Mesodermal cell (in vitro differentiated cells): ENCODE measurements around the gene MYO7A.

ENCODE experiments used
- H3K27ac ChIP-seq: 2 replicates; pipeline ENCODE4 v1.7.0; 2013; ENCODE audit warnings: mild to moderate bottlenecking, low read depth, low read length, moderate library complexity; ENCODE audit not compliant: severe bottlenecking
- H3K36me3 ChIP-seq: 2 replicates; pipeline ENCODE4 v1.7.1; 2013; ENCODE audit warnings: mild to moderate bottlenecking, low read length, moderate library complexity; ENCODE audit not compliant: control insufficient read depth, insufficient read depth
- H3K4me1 ChIP-seq: one replicate; pipeline ENCODE4 v1.7.1; 2013; ENCODE audit warnings: mild to moderate bottlenecking, low read length; ENCODE audit not compliant: insufficient read depth, control insufficient read depth, poor library complexity, severe bottlenecking
- H3K4me3 ChIP-seq: 2 replicates; pipeline ENCODE4 v1.7.0; 2013; ENCODE audit warnings: low read length, control low read depth, mild to moderate bottlenecking; ENCODE audit not compliant: insufficient read depth, poor library complexity, severe bottlenecking; ENCODE audit errors: extremely low read depth
- H3K9me3 ChIP-seq: 2 replicates; pipeline ENCODE4 v1.7.1; 2013; ENCODE audit warnings: mild to moderate bottlenecking, low read length, moderate library complexity; ENCODE audit not compliant: control insufficient read depth
- WGBS, 2 experiments: methylation state at CpG; one replicate each; pipeline ENCODE4 v1.1.5; 2013; ENCODE audit warnings: missing lambda C conversion rate in 2 of 2; ENCODE audit not compliant: insufficient coverage in 2 of 2; 5-methylcytosine and 5-hydroxymethylcytosine counted together

The MYO7A gene

DNA sequence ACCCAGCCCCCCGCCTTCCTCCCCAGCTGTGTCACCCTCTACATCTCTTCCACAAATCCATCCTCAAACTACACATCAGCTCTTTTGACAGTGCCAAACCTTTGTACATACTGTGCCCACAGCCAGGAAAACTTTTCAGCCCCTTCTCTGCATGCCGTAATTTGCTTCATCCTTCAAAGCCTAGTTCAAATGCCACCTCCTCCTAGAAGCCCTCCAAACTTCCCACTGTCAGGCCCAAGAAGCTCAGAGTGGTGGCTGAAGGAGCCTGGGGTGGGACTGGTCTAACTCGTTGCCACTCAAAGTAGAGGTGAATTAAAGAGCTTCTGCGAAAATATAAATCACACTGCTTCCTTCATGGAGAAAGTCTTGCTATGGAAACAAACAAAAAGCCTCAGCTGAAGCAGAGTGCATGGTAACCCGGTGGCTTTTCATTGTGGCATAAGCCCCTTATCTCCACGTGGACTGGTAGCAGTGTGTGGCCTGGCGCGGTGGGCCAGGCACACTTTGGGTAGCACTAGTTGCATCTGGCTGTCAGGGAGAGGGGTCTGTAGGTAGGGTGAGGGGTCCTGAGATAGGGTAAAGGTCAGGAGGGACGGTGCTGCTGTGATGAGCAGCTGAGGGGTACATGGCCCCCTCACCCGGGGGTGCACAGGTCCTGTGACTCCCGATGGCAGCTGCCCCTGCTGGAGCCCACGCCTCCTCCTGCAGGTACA, 76.9 kb downstream of the MYO7A start:
- no peaks in the 10 kb centered on the region for H3K36me3 ChIP-seq
- WGBS, 2 experiments, result 89 to 93% methylated on average over 11 to 12 of the region's 12 CpGs
- H3K4me1 ChIP-seq, result no peaks in the 10 kb centered on the region
- no peak overlapping the region for H3K4me3 ChIP-seq
- no peak overlapping the region for H3K27ac ChIP-seq
- H3K9me3 ChIP-seq, result no peaks in the 10 kb centered on the region

DNA sequence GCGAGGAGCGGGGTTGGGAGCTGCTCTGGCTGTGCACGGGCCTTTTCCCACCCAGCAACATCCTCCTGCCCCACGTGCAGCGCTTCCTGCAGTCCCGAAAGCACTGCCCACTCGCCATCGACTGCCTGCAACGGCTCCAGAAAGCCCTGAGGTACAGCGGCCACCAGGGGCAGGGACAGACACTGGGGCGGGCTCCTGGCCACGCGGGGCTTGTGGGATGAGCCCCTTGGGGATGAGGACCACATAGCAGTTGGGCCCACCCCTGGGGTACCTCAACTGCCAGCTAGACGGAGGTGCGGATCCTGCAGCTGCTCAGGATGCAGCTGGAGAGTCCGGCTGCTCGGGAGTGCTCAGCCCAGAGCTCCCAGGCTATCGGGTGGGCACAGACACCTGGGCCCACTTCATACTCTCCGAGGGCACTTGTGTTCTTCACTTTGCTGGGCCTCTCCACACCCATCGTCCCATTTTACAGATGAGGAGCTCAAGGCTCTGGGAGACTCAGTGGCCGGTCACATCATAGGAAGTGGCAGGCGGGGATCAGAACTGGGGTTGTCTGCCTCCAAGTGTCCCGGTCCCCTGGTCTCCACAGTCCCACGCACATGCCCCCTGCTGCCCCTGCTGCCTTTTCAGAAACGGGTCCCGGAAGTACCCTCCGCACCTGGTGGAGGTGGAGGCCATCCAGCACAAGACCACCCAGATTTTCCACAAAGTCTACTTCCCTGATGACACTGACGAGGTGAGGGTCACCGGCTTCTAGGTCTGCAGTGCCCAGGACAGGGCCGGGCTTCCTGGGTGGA, 77.6 kb downstream of the MYO7A start:
- H3K4me3 ChIP-seq, result no peak overlapping the region
- no peak overlapping the region for H3K27ac ChIP-seq
- H3K4me1 ChIP-seq, result no peaks in the 10 kb centered on the region
- H3K36me3 ChIP-seq, result no peaks in the 10 kb centered on the region
- no peaks in the 10 kb centered on the region for H3K9me3 ChIP-seq
- WGBS, 2 experiments, result 85 to 89% methylated on average over 26 to 27 of the region's 30 CpGs

DNA sequence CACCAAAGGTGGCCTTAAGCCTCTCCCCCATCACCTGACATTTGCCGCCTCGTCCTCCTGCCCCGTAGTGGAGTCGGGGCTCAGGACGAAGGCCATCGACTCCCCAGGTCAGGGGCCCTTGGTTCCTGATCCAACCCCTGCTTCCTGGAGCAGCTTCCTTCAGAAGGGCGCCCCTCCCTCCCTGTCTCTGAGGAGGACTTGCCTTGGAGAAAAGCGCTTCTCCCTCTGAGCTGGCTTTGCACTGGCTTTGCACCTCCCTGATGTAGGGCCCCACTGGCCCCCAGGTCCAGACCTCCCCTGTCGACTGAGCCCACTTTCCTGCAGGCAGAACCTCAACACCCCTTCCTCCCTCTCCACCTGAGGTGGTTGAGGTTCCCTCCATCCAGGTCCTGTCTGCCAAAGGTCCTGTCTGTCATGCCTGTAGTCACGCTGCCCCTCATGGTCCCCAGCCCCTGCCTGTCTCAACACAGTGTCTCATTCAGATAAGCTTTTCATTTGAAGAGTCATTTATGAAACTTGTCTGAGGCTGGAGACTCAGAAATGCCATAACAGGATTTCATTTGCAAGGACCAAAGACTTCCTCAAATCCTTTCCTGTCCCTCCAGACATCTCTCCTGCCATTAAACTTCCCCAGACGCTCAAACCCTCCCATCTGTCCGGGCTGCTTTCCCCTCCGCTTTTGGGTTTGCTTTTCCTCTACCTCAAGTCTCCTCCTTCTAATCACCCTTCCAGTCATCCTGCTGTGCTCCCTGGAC, 78.4 kb downstream of the MYO7A start:
- H3K9me3 ChIP-seq, result no peaks in the 10 kb centered on the region
- no peaks in the 10 kb centered on the region for H3K36me3 ChIP-seq
- no peak overlapping the region for H3K27ac ChIP-seq
- WGBS, 2 experiments, result 93% methylated on average over 12 of the region's 13 CpGs
- H3K4me3 ChIP-seq, result no peak overlapping the region
- H3K4me1 ChIP-seq, result no peaks in the 10 kb centered on the region

DNA sequence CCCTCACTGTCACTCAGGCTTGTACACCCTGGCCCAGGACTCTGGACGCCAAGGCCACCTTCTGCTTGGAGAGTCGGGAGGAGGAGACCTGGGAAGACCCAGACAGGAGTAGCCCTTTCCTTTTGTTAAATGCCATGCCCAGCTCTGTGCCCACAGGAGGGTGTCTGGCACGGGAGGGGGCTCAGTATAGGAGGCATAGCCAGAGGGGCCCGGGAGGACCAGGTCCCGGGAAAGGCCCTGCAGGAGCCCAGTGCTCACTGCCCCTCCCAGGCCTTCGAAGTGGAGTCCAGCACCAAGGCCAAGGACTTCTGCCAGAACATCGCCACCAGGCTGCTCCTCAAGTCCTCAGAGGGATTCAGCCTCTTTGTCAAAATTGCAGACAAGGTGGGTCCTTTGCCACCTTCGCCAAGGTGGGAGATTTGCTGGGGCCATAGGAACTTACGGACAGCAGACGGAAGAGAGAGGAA, 79.0 kb downstream of the MYO7A start:
- H3K4me1 ChIP-seq, result no peaks in the 10 kb centered on the region

DNA sequence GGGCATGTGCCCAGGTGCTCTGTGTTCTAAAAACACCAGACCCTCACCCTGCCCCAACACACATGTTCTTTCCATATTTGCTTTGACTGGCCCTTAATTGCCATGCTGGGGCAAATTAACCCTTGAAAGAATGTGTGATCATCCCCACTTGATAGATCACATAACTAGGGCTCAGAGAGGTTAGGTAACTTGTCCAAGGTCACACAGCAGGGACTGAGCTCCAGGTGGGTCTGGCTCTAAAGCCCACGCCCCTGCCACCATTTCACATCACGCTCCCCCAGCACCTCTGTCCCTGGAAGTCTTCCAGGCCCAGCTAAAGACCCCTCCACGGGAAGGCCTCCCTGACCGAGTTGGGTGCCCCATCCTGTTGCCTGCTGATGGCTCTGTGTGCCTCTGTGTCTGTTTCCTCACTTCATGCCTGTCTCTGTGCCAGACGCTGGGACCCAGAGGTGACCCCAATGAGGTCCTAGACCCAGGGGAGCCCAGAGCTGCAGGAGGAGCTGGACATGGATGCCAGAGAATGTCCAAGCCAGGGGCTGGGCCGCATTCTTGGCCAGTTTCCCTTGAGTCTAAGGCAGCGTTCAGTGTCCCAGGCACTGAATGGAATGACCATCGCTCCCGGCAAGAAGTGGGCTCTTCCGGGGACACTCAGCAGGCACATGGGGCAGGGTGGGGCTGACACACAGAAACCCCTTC, 79.7 kb downstream of the MYO7A start:
- 91 to 97% methylated on average over 8 to 9 of the region's 10 CpGs for WGBS, 2 experiments
- Histone ChIP-seq H3K4me3 (no peak overlapping the region), H3K9me3 (no peaks in the 10 kb centered on the region), H3K36me3 (no peaks in the 10 kb centered on the region), H3K27ac (no peak overlapping the region), H3K4me1 (no peaks in the 10 kb centered on the region)

More for the DNA sequence above, 79.0 kb downstream of the MYO7A start:
- WGBS, 2 experiments, result 87 to 90% methylated on average over 7 to 9 of the region's 10 CpGs
- Histone ChIP-seq H3K4me3 (no peak overlapping the region), H3K9me3 (no peaks in the 10 kb centered on the region), H3K27ac (no peak overlapping the region), H3K36me3 (no peaks in the 10 kb centered on the region)

DNA sequence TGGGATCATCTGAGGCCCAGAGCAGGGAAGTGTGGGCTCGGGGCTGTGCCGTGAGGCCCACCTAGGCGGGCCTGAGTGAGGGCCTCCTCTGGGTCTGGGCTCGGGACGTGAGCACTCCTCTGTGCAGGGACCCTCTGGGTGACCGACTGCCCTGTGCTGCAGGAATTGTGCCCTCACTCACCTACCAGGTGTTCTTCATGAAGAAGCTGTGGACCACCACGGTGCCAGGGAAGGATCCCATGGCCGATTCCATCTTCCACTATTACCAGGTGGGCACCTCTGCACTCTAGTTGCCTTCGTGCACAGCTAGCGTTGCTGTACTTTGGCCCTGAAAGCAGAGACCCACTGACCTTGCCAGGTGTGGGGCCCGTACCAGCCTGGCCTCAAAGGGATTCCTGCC, 80.5 kb downstream of the MYO7A start:
- H3K27ac ChIP-seq, result no peak overlapping the region
- no peaks in the 10 kb centered on the region for H3K9me3 ChIP-seq
- H3K4me1 ChIP-seq, result no peaks in the 10 kb centered on the region
- H3K4me3 ChIP-seq, result no peak overlapping the region
- WGBS, 2 experiments, result 93 to 94% methylated on average over 10 to 11 of the region's 11 CpGs
- no peaks in the 10 kb centered on the region for H3K36me3 ChIP-seq

DNA sequence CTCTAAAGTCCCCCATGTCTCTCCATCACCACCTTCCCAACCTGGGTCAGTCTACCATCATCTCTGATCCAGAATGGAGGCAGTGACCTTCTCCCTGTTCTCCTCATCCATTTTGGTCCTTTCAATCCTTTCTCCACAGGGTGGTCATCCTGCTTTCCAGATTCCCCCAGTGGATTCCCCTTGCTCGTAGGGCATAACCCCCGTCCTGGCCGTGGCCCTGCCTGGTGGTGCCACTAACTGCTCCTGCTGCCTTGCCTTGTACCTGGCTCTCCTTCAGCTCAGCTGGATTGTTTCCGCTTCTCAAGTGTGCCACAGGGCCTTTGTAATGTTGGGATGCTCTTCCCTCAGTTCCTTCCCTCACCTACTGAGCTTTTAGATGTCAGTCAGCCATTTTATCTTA, 81.6 kb downstream of the MYO7A start:
- no peak overlapping the region for H3K4me3 ChIP-seq
- H3K4me1 ChIP-seq, result no peaks in the 10 kb centered on the region
- H3K27ac ChIP-seq, result no peak overlapping the region
- no peaks in the 10 kb centered on the region for H3K36me3 ChIP-seq
- WGBS, 2 experiments, result 88 to 96% methylated on average over 4 of the region's 4 CpGs
- no peaks in the 10 kb centered on the region for H3K9me3 ChIP-seq

DNA sequence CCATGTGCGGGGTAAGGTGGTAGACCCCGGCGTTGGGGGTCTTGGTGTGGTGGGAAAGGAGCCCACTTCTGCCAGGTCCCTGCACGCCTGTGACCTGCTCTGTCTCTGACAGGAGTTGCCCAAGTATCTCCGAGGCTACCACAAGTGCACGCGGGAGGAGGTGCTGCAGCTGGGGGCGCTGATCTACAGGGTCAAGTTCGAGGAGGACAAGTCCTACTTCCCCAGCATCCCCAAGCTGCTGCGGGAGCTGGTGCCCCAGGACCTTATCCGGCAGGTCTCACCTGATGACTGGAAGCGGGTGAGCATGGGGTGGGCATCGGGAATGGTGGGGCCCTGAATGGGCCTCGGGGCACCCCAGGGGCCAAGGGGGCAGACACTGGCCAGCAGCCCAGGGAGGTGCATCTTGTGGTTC, 83.0 kb downstream of the MYO7A start:
- WGBS, 2 experiments, result 93% methylated on average over 9 to 11 of the region's 14 CpGs
- no peak overlapping the region for H3K4me3 ChIP-seq

DNA sequence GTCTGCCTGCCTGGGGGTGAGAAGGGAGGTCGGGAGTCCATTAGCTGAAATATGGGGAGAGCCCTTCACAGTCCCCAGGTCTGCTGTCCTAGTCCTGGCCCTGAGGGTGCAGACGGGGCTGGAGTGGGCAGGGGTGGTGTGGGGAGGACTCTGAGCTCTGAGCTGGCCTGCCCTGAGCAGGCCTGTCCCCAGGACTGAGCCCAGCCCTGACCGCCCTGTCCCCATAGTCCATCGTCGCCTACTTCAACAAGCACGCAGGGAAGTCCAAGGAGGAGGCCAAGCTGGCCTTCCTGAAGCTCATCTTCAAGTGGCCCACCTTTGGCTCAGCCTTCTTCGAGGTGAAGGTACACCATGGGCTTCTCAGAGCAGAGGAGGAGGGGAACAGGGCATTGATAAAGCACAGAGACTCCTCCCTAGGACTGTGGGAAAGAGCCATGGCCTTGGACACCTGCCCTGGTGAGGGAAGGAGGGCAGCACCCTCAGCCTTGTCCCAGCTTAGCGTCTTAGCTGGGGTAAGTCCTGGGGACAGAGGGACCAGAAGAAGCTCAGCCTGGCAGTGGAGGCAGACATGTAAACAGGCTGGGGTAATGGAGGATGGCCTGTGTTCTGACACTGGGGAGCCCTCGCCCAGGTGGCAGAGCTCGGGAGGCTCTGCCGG, 83.7 kb downstream of the MYO7A start:
- H3K4me1 ChIP-seq, result no peaks in the 10 kb centered on the region
- H3K27ac ChIP-seq, result no peak overlapping the region
- H3K36me3 ChIP-seq, result no peaks in the 10 kb centered on the region
- WGBS, 2 experiments, result 87 to 89% methylated on average over 10 to 11 of the region's 11 CpGs
- no peaks in the 10 kb centered on the region for H3K9me3 ChIP-seq
- H3K4me3 ChIP-seq, result no peak overlapping the region

More for the DNA sequence above, 83.0 kb downstream of the MYO7A start:
- no peak overlapping the region for H3K27ac ChIP-seq
- no peaks in the 10 kb centered on the region for H3K4me1 ChIP-seq
- H3K36me3 ChIP-seq, result no peaks in the 10 kb centered on the region
- no peaks in the 10 kb centered on the region for H3K9me3 ChIP-seq
